Neural progenitor cell (in vitro differentiated cells): Measurements from ENCODE around the gene PPP1R9A. TPM values are rescaled to one million over a fixed set of nuclear protein-coding genes. Genes with fewer than 3 reads are reported as not detected.

Source experiments
- DNase-seq: peaks from one replicate; pipeline ENCODE4 v3.0.0-alpha.2; 2016; ENCODE audit warnings: low spot score
- H2AFZ ChIP-seq: fragments of 200-600 bp; sonication (generic); replicated peaks from 2 replicates; pipeline ENCODE4 v1.6.1; 2016; ENCODE audit warnings: antibody characterized with exemption
- H3F3A ChIP-seq: fragments of 200-600 bp; sonication (generic); 2 replicates; pipeline ENCODE4 v1.6.1; 2016; ENCODE audit warnings: antibody characterized with exemption, low read depth
- H3K27ac ChIP-seq: fragments of 200-600 bp; sonication (generic); 2 replicates; pipeline ENCODE4 v1.5.1; 2016; ENCODE audit warnings: mild to moderate bottlenecking
- H3K27me3 ChIP-seq: fragments of 200-600 bp; sonication (generic); 2 replicates; pipeline ENCODE4 v1.6.1; 2016; ENCODE audit warnings: mild to moderate bottlenecking, moderate library complexity
- H3K36me3 ChIP-seq: fragments of 200-600 bp; sonication (generic); 2 replicates; pipeline ENCODE4 v1.5.1; 2016
- H3K4me1 ChIP-seq: fragments of 200-600 bp; sonication (generic); 2 replicates; pipeline ENCODE4 v1.6.1; 2016; ENCODE audit warnings: mixed run types
- H3K4me2 ChIP-seq: fragments of 200-600 bp; sonication (generic); 2 replicates; pipeline ENCODE4 v1.6.1; 2016
- H3K4me3 ChIP-seq: fragments of 200-600 bp; sonication (generic); 2 replicates; pipeline ENCODE4 v1.5.1; 2016
- H3K79me2 ChIP-seq: fragments of 200-600 bp; sonication (generic); 2 replicates; pipeline ENCODE4 v1.6.1; 2016; ENCODE audit warnings: low read depth
- H3K9ac ChIP-seq: fragments of 200-600 bp; sonication (generic); 2 replicates; pipeline ENCODE4 v1.6.1; 2016
- H3K9me3 ChIP-seq: fragments of 200-600 bp; sonication (generic); 2 replicates; pipeline ENCODE4 v1.5.1; 2016; ENCODE audit warnings: low read depth
- H4K20me1 ChIP-seq: fragments of 200-600 bp; sonication (generic); 2 replicates; pipeline ENCODE4 v1.6.1; 2016; ENCODE audit warnings: low read depth
- H3K27ac Mint-ChIP-seq: 3 replicates; pipeline ENCODE4 v1.8.0; 2021; ENCODE audit warnings: mixed read lengths
- H3K27me3 Mint-ChIP-seq: 2 replicates; pipeline ENCODE4 v1.8.0; 2022; ENCODE audit warnings: low read depth, mild to moderate bottlenecking, inconsistent platforms, moderate library complexity, mixed read lengths; ENCODE audit not compliant: insufficient read depth
- H3K36me3 Mint-ChIP-seq: 3 replicates; pipeline ENCODE4 v1.8.0; 2021; ENCODE audit warnings: mixed read lengths
- H3K4me1 Mint-ChIP-seq: 3 replicates; pipeline ENCODE4 v1.8.0; 2021; ENCODE audit warnings: mixed read lengths
- H3K4me3 Mint-ChIP-seq: 3 replicates; pipeline ENCODE4 v1.8.0; 2021; ENCODE audit warnings: mild to moderate bottlenecking, moderate library complexity, mixed read lengths
- H3K9me3 Mint-ChIP-seq: 3 replicates; pipeline ENCODE4 v1.8.0; 2020; ENCODE audit warnings: mixed read lengths
- CTCF ChIP-seq: fragments of 200-600 bp; sonication (generic); IDR thresholded peaks from 2 replicates; pipeline ENCODE4 v1.5.1; 2017; ENCODE audit warnings: antibody characterized with exemption, mild to moderate bottlenecking
- EZH2 ChIP-seq: fragments of 200-600 bp; sonication (generic); IDR thresholded peaks from 2 replicates; pipeline ENCODE4 v1.6.1; 2017; ENCODE audit warnings: antibody characterized with exemption, mild to moderate bottlenecking, moderate library complexity
- EZH2phosphoT487 ChIP-seq: fragments of 200-600 bp; sonication (generic); IDR thresholded peaks from 2 replicates; pipeline ENCODE4 v1.6.1; 2017; ENCODE audit warnings: antibody characterized with exemption
- total RNA-seq: library from RNA; depleted of rRNA; stranded (reverse); fragments of >200 nt; gene quantifications from 2 replicates; pipeline ENCODE4 v1.2.3, GENCODE V29; 2015; ENCODE audit warnings: low replicate concordance

Gene PPP1R9A
- total RNA-seq, 1 donor from 2014 or later: 40.7 TPM

- H3F3A ChIP-seq: no peaks in the 10 kb centered on the region
- no peak overlapping the region for H3K9ac ChIP-seq
- no peaks in the 10 kb centered on the region for H3K36me3 ChIP-seq
- TF ChIP-seq CTCF (no peak), EZH2phosphoT487 (no peak), EZH2 (no peak)
- H3K27me3 Mint-ChIP-seq: no peaks in the 10 kb centered on the region
- H3K9me3 ChIP-seq: no peaks in the 10 kb centered on the region
- no peaks in the 10 kb centered on the region for H4K20me1 ChIP-seq
- H3K36me3 Mint-ChIP-seq: no peaks in the 10 kb centered on the region
- no peaks in the 10 kb centered on the region for H3K27me3 ChIP-seq
- no peak overlapping the region for H3K4me2 ChIP-seq
- no peaks in the 10 kb centered on the region for H3K4me1 ChIP-seq
- no peak overlapping the region for H3K4me3 ChIP-seq
- no peaks in the 10 kb centered on the region for H3K4me1 Mint-ChIP-seq
- H3K9me3 Mint-ChIP-seq: no peaks in the 10 kb centered on the region
- no peak for DNase-seq
- no peak overlapping the region for H3K4me3 Mint-ChIP-seq
- no peaks in the 10 kb centered on the region for H3K79me2 ChIP-seq
- H2AFZ ChIP-seq: no peak overlapping the region
- H3K27ac ChIP-seq: no peak overlapping the region
- H3K27ac Mint-ChIP-seq: no peak overlapping the region
Observed at GRCh38 chr7:94897541-94897940, 9.9 kb upstream of the PPP1R9A start.

- Histone ChIP-seq H3K27me3 (no peaks in the 10 kb centered on the region), H3K9me3 (no peaks in the 10 kb centered on the region), H3K36me3 (no peaks in the 10 kb centered on the region), H4K20me1 (no peaks in the 10 kb centered on the region), H2AFZ (no peak overlapping the region), H3K79me2 (no peaks in the 10 kb centered on the region), H3K4me2 (no peak overlapping the region), H3K4me1 (no peaks in the 10 kb centered on the region), H3K4me3 (no peak overlapping the region), H3K9ac (no peak overlapping the region), H3K27ac (no peak overlapping the region), H3F3A (no peaks in the 10 kb centered on the region)
- TF ChIP-seq EZH2phosphoT487: no peak
- TF ChIP-seq CTCF: no peak
- TF ChIP-seq EZH2: no peak
- no peak for DNase-seq
- Mint-ChIP-seq H3K27me3 (no peaks in the 10 kb centered on the region), H3K4me3 (no peak overlapping the region), H3K36me3 (no peaks in the 10 kb centered on the region), H3K27ac (no peak overlapping the region), H3K9me3 (no peaks in the 10 kb centered on the region), H3K4me1 (no peaks in the 10 kb centered on the region)
Observed at GRCh38 chr7:94898340-94898739, 9.1 kb upstream of the PPP1R9A start.

- H3K4me2 ChIP-seq: no peak overlapping the region
- Mint-ChIP-seq H3K9me3 (no peaks in the 10 kb centered on the region), H3K36me3 (no peaks in the 10 kb centered on the region)
Observed at GRCh38 chr7:94901981-94902380, 5.4 kb upstream of the PPP1R9A start.

More at GRCh38 chr7:94901981-94902380, 5.4 kb upstream of the PPP1R9A start:
- no peak for DNase-seq
- Mint-ChIP-seq H3K4me3 (no peak overlapping the region), H3K4me1 (peaks cover 2% of the 10 kb centered on the region), H3K27ac (no peak overlapping the region), H3K27me3 (no peaks in the 10 kb centered on the region)
- no peak for TF ChIP-seq EZH2phosphoT487
- TF ChIP-seq CTCF: no peak
- no peak for TF ChIP-seq EZH2
- no peaks in the 10 kb centered on the region for H3K79me2 ChIP-seq
- H3F3A ChIP-seq: peaks cover 6% of the 10 kb centered on the region
- no peak overlapping the region for H3K9ac ChIP-seq
- no peaks in the 10 kb centered on the region for H3K36me3 ChIP-seq
- no peaks in the 10 kb centered on the region for H3K4me1 ChIP-seq
- no peak overlapping the region for H3K27ac ChIP-seq
- H3K9me3 ChIP-seq: no peaks in the 10 kb centered on the region
- no peaks in the 10 kb centered on the region for H3K27me3 ChIP-seq
- H3K4me3 ChIP-seq: no peak overlapping the region
- no peak overlapping the region for H2AFZ ChIP-seq
- no peaks in the 10 kb centered on the region for H4K20me1 ChIP-seq
